Subcutaneous adipose tissue (tissue), 4 donors: ENCODE data around the gene PAQR8. TPM values are rescaled to one million over a fixed set of nuclear protein-coding genes. Genes with fewer than 3 reads are reported as not detected.

ENCODE experiments used
- total RNA-seq, 4 donors: library from RNA; depleted of rRNA; stranded (reverse); fragments of >200 nt; gene quantifications; one replicate each; pipeline ENCODE4 v1.1.0, GENCODE V29; 2016
- TF ChIP-seq, protein P1 (sequence below): fragments of 450-650 bp; IDR thresholded peaks from one replicate; pipeline ENCODE4 v1.5.1; 2016; ENCODE audit warnings: low read depth, mild to moderate bottlenecking, control low read depth, antibody characterized with exemption, moderate library complexity

The PAQR8 gene
- total RNA-seq, 4 donors from 2014 or later = 2.8 to 9.9 (median 4.3) TPM

DNA sequence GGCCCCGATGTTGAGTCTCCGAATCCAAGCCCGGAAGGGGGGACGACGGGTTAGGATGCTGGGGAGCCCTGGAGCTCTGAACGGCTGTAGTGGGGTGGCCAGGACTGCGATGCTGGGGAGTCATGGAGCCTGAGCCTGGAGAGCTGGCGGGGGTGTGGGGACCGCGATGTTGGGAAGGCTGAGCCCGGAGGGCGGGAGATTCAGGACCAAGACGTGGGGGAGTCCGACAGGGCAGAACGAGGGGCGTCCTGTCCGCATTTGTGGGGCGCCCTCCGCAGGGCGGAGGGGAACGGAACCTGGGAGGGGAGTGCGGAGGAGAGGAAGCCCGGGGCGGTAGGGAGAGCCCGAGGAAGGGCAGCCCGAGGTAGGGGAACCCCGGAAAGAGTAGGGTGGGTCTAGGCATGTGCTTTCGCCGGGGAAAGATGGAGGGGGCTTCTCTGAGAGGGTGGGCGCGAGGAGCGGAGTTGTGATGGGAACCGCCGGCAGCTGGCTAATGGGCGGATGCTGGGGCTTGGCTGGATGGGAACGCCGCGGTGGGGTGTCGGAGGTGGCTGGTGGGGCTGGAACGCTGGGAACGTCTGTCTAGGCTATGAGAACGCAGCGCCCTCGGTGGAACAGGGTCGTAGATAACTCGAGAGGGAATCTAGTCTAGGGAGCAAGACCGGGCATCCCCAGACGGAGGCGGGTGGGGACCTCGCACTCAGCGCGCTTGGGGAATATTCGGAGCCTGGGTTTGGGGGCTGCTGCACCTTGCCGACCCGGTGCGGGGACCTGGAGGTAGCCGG, 684 bp downstream of the PAQR8 start:
- TF ChIP-seq, protein P1, sequence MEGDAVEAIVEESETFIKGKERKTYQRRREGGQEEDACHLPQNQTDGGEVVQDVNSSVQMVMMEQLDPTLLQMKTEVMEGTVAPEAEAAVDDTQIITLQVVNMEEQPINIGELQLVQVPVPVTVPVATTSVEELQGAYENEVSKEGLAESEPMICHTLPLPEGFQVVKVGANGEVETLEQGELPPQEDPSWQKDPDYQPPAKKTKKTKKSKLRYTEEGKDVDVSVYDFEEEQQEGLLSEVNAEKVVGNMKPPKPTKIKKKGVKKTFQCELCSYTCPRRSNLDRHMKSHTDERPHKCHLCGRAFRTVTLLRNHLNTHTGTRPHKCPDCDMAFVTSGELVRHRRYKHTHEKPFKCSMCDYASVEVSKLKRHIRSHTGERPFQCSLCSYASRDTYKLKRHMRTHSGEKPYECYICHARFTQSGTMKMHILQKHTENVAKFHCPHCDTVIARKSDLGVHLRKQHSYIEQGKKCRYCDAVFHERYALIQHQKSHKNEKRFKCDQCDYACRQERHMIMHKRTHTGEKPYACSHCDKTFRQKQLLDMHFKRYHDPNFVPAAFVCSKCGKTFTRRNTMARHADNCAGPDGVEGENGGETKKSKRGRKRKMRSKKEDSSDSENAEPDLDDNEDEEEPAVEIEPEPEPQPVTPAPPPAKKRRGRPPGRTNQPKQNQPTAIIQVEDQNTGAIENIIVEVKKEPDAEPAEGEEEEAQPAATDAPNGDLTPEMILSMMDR = no peak

DNA sequence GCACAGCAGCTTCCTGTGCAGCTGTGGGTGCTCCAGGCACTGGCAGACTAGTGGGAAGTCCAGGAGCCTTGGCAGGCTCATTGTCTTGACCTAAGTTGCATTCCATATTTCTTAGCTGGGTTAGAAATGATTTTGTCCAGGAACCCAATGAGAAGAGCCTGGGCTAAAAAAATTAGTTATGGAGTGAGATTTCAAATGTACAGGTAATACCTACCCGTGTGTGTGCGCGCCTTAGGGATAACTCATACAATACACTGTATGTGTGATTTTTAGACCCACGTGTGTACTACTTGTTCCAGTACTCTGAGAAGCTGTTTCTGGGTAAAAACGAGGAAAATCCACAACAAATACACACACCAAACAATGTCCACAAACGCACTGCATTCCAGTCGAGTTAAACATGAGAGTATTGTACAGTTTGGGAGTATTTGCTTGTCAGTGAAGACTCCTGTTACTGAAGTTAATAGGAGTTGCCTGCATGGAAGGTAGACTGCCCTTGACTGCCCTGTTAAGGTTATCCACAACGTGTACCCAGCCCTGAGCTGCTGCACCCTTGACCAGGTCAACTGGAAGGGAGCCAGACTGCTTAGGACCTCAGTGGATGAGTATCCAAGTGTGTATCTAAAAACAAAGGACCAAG, 1.4 kb downstream of the PAQR8 start:
- TF ChIP-seq, protein P1 = no peak

DNA sequence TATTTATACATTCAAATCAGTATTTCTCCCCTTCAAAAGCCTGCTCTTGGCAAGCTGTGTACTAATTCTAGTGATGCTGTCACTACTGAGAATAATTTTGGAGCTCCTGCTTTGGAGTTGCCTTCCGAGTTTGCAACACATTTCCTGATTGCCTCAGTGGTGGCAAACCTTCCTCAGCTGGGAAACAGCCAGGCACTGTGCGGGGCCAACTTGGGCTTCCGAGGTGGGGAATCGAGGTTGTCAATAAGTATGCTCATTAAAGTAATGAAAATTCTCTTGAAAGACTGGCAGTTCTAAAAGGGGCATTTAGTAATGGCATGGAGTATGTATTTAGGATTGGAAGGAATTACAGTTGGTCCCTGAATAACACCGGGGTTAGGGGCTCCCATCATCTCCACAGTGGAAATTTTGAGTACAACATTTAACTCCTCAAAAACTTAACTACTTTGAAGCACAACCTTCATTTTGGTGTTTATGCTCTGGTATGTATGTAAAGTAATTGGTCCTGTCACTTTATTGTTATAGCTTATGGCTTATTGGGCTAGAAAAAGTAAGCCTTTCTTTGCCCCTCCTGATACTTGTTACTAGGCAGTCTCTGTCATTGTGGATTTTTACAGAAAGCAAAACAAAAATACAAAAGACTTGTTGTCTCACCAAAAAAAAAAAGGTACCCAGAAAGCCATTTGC, 2.7 kb downstream of the PAQR8 start:
- TF ChIP-seq, protein P1 = no peak

DNA sequence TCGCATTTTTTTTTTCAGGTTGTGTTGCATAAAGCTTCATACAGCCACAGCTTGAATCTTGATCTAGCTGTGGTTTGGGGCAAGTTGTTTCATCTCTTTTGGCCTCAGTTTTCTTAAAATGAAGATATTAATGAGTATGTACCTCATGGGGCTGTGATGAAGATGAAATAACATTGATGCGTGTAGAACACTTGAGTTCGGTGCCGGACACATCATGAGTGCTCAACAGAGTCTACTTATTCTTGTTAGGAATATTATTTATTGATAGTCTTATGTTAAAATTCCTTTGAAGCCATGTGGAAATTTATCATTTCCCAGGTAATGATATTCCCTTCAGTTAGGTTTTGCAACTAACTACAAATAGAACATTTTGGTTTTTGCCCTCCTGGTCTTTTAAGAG, 3.4 kb downstream of the PAQR8 start:
- TF ChIP-seq, protein P1 = no peak

DNA sequence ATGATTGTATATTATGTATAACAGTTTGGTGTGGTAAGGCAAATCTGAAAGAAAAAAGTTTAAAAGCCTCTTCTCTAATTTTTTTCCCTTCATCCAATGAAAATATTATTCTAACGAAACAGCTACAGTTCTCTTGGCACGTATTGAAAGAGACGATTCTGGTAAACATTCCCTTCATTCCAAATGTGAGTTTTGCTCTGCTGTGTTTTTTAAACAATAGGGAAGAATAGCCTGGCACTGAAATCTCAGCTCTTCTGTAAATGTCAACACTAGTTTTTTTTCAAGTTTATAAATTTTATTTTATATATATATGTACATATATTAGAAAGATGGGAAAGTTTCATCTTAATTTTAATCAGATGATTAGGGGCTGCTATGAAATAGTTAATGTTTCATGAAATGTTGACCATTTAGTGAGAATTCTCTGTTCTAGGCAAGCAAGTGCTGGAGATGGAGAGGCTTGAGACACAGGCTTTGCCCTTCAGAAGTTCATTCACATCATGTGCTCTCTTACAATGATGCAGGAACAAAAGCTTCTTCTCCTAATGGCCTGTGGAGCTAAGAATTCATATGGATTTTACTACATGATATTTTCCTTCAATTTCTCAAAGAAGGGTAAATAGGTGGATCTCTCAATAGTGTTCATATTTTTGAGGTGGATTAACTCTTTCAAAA, 4.1 kb downstream of the PAQR8 start:
- TF ChIP-seq, protein P1 = no peak

DNA sequence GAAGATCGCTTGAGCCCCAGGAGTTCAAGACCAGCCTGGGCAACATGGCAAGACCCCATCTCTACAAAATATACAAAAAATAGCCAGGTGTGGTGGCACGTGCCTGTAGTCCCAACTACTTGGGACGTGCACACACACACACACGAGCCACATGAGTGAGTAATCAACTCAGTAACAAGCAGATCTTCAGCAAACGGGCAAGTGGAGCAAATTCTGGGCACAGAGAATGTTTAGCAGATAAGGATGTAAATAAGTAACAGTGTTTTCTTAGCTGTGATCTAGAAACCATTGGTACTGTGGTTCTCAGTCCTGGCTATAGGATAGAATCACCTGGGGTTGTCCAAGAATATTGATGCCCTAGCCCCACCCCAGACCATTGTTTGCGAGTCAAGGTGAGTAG, 6.1 kb downstream of the PAQR8 start:
- TF ChIP-seq, protein P1 = no peak

DNA sequence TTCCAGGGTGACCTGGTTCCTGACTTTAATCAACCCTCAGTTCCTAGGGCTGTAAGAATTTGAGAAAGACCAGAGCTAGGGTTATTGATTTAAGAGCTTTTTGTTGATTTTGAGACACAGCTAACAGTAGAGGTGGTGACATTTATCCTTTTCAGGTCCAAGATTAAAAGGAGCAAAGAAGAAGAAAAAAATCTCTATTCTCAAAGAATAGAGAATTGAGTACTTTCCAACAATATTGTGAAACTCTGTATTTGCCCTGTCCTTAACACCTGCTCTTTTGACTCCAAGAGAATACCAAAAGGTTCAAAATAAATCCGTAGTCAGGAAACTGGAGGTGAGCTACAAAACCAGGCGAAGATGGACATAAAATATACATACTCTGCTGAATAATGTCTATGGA, 7.3 kb downstream of the PAQR8 start:
- TF ChIP-seq, protein P1 = no peak
